Activated T-cell treated with anti-CD3 and anti-CD28 coated beads for 4 hours (primary cell): ENCODE results near the gene ANTXRL.
"Not testable (repeated sequence)": the region's sequence is repeated elsewhere in the genome, so short reads cannot be mapped to it uniquely, and the experiment has no call there.

Experiments used
- DNase-seq: peaks from one replicate; pipeline ENCODE4 v3.0.0-alpha.2; 2020

Gene ANTXRL

GRCh38 chr10:46286991-46287693 lies at the start of gene ANTXRL:
Gene ANTXRL (plus strand): TSS chr10:46286997. CDS start chr10:46287263, 266 bp downstream.
- DNase-seq = no peak

- no peak for DNase-seq
These were observed 48.8 kb upstream of the ANTXRL start for GRCh38 chr10:46237815-46238510.

GRCh38 chr10:46239247-46239646 lies 47.5 kb upstream of the ANTXRL start:
- no peak for DNase-seq

- no peak for DNase-seq
These were observed 46.7 kb upstream of the ANTXRL start for GRCh38 chr10:46239993-46240683.

GRCh38 chr10:46240684-46241565 lies 45.9 kb upstream of the ANTXRL start:
- DNase-seq = no peak

GRCh38 chr10:46245381-46245900 lies 41.4 kb upstream of the ANTXRL start:
- no peak for DNase-seq

- not testable (repeated sequence) for DNase-seq
These were observed 40.2 kb upstream of the ANTXRL start for GRCh38 chr10:46246400-46247180.

GRCh38 chr10:46247181-46247475 lies 39.7 kb upstream of the ANTXRL start:
- DNase-seq = no peak

- DNase-seq = no peak
These were observed 38.8 kb upstream of the ANTXRL start for GRCh38 chr10:46247808-46248569.

- no peak for DNase-seq
These were observed 38.1 kb upstream of the ANTXRL start for GRCh38 chr10:46248651-46249146.

GRCh38 chr10:46249617-46250344 lies 37.0 kb upstream of the ANTXRL start:
- not testable (repeated sequence) for DNase-seq

- no peak for DNase-seq
These were observed 36.3 kb upstream of the ANTXRL start for GRCh38 chr10:46250481-46250880.

- no peak for DNase-seq
These were observed 35.6 kb upstream of the ANTXRL start for GRCh38 chr10:46250898-46251856.

- DNase-seq = no peak
These were observed 34.6 kb upstream of the ANTXRL start for GRCh38 chr10:46251857-46252847.

- no peak for DNase-seq
These were observed 33.5 kb upstream of the ANTXRL start for GRCh38 chr10:46253076-46254006.

GRCh38 chr10:46254007-46254383 lies 32.8 kb upstream of the ANTXRL start:
- DNase-seq = no peak

- no peak for DNase-seq
These were observed 32.3 kb upstream of the ANTXRL start for GRCh38 chr10:46254467-46254866.
